GM13977 (cell line): ENCODE data around the gene CHRDL2.
"Not testable (repeated sequence)": the region's sequence is repeated elsewhere in the genome, so short reads cannot be mapped to it uniquely, and the experiment has no call there.

Experiments used
- DNase-seq: peaks from one replicate; pipeline ENCODE4 v3.0.0; 2012; ENCODE audit warnings: low spot score
- CTCF ChIP-seq: IDR thresholded peaks from 2 replicates; pipeline ENCODE4 v1.5.1; 2012; ENCODE audit warnings: mild to moderate bottlenecking, control low read depth; ENCODE audit not compliant: insufficient read depth; ENCODE audit errors: extremely low read depth, missing control alignments
- in situ Hi-C: fragments of 300-500 bp; cut with MboI; formaldehyde crosslinking; loops from one replicate; pipeline ENCODE4 v1.12.0; 2022; ENCODE audit warnings: low sequenced_read_pairs, low pct_unique_long_range_greater_than_20kb, mixed read lengths, inconsistent platforms; ENCODE audit not compliant: unreplicated experiment

Gene CHRDL2

GRCh38 chr11:74756571-74756970 lies 25.3 kb upstream of the CHRDL2 start:
- no peak for DNase-seq
- TF ChIP-seq CTCF, result no peak
- in situ Hi-C loops, result no loop called here

GRCh38 chr11:74755395-74755995 lies 24.3 kb upstream of the CHRDL2 start:
- TF ChIP-seq CTCF, result no peak
- no peak for DNase-seq
- in situ Hi-C loops, result no loop called here

GRCh38 chr11:74754507-74755252 lies 23.5 kb upstream of the CHRDL2 start:
- peak; percentile 38 for DNase-seq
- in situ Hi-C loops, result no loop called here
- TF ChIP-seq CTCF, result no peak

- in situ Hi-C loops, result no loop called here
- TF ChIP-seq CTCF, result no peak
- DNase-seq, result no peak
Observed at GRCh38 chr11:74751303-74751702, 20.1 kb upstream of the CHRDL2 start.

- in situ Hi-C loops, DNase-seq: not testable (repeated sequence)
Observed at GRCh38 chr11:74750598-74750997, 19.4 kb upstream of the CHRDL2 start.

GRCh38 chr11:74749965-74750296 lies 18.7 kb upstream of the CHRDL2 start:
- in situ Hi-C loops, result no loop called here
- no peak for DNase-seq
- TF ChIP-seq CTCF, result no peak

GRCh38 chr11:74749127-74749964 lies 18.1 kb upstream of the CHRDL2 start:
- DNase-seq, result peak; percentile 77
- TF ChIP-seq CTCF, result no peak
- in situ Hi-C loops, result no loop called here
